RPMI8226 (cell line): ENCODE measurements around the gene ZDHHC9.

Experiments used
- DNase-seq: peaks from one replicate; pipeline ENCODE4 v3.0.0-alpha.2; 2015

ZDHHC9 gene

DNA sequence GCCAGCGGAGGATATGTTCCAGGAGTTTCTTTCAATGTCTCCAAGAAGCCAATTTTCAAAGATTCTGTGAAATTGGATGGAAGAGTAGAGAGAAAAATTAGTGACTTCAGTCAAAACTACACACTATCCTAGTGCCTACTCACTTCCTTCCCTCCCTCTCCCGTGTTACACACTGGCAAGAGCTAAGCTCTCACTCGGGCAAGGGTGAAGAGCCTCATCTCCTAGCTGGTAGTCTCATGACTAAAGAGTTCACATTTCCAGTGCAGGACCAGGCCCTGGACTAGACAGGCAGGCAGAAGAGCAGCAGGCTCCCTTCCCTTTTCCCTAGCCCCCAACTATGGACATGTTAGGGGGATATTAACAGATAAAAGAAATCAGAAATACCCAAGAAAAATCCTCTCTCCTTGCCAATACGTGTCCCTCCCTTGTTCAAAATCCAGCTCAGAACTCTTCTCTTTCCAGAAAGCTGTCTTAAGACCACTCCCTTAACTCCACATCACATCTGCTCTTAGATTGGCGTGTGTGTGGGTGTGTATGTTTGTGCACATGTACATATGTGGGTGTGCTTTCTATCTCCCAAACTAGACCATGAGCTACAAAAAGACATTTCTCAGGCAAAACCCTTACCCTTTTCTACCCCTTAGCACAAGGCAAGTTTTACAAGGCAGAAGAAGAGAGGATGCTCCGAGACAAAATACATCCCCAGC is 29.9 kb downstream of the ZDHHC9 start:
- no peak for DNase-seq

DNA sequence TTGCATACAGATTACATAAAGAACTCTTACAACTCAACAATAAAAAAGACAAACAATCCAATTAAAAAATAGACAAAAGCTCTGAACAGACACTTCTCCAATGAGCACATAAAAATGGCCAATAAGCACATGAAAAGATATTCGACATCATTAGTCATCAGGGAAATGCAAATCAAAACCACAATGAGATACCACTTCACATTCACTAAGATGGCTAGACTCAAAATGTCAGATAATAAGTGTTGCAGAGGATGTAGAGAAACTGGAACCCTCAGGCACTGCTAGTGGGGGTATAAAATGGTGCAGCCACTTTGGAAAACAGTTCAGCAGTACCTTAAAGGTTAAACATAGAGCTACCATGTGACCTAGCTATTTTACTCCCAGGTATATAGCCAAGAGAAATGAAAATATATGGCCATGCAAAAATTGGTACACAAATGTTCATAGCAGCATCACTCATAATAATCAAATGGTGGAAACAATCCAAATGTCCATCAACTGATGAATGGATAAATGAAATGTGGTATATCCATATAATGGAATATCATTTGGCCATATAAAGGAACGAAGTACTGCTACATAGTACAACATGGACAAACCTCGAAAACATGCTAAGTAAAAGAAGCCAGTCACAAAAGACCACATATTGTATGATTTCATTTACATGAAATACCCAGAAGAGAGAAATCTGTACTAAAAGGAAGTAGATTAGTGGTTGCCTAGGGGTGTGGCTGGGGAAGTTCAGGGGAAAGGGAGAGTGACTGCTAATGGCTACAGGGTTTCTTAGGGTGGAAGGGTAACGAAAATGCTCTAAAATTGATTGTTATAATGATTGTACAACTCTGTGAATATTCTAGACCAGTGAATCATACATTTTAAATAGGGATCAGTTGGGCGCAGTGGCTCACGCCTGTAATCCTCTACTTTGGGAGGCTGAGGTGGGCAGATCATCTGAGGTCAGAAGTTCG is 34.6 kb downstream of the ZDHHC9 start:
- no peak for DNase-seq

DNA sequence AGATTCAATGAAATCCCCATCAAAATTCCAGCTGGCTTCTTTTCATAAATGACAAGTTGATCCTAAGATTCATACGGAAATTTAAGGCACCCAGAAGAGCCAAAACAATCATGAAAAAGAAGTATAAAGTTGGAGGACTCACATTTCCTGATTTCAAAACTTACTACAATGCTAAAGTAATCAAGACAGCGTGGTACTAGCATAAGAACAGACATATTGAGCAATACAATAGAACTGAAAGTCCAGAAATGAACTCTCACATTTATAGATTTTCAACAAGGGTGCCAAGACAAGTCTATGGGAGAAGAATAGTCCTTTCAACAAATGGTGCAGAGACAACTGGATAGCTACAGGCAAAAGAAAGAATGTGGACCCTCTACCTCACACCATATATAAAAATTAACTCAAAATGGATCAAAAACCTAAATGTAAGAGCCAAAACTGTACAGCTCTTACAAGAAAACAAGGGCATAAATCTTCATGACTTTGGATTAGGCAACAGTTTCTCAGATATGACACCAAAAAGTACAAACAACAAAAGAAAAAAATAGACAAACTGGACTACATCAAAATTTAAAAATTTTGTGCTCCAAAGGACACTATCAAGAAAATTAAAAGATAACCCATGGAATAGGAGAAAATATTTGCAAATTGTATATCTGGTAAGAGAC is 35.4 kb downstream of the ZDHHC9 start:
- no peak for DNase-seq

DNA sequence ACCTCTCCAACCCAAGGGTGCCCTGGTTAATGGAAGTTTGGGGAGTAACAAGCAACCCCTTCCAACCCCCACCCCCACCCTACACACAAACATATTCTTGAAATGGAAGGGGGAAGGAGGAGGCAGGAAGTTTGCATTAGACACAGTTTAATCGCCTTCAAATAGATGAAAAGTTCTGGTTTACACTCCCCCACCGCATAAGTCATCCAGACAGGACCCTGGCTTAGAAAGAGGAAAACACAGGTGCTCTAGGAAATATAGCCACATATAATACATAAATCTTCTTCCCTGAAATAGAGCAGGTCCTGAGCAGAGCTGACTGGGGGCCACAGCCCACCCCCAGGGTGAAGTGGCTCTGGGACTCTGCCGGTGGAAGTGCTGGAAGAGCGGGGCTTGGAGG is 38.9 kb downstream of the ZDHHC9 start:
- DNase-seq, result no peak

DNA sequence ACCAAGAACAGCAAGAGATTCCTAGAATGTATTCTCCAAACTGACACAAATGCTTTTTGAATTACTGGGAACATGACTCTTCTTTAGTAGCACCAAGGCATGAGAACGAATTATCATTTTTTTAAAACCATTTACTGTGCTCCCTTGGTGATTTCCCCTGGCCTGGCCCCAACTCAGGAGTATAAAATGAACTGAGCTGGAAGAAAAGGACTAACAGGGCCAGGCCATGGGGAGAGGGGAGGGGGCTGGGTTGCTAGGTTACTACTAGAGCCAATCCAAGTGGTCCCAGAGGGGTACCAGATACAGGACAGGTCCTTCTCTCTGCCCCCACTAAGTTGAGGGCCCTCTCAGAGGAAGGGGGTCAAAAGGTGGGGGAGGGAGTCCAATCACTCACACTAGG is 40.8 kb downstream of the ZDHHC9 start:
- DNase-seq, result no peak

DNA sequence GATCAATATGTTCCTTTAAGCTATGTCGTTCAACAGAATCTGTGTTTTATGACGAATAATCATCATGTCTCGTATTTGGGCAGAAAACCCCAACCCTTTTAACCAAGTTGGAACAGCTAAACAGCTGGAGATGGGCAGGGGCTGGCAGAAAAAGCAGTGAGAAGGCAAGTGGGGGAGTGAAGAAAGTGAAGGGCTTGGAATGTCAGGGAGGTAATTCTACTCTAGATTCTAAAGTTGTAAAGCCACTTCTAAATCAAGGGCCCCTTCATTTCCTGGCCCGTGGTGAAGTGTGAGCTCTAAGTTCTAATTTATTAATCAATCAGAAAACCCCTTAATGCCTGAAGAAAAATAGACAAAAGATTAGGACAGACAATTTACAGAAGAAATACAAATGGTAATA is 43.5 kb downstream of the ZDHHC9 start:
- no peak for DNase-seq

DNA sequence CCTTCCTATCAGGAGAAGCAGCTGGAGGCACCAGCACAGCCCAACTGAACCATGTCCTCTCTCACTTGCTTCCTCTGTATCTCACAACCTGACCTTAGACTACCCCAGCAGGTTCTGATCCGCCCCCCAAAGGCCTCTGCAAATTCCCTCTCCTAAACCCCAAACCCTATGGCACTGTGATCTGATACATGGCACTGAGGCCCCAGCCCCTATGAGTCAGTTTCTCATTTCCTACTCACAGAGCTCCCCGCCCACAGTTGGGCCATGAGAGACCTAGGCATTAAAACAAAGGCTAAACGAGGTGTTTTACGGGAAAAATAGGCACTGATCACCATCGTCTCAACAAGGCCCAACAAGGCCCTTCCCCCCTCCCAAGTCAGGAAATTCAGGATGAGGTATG is 44.8 kb downstream of the ZDHHC9 start:
- DNase-seq, result no peak

DNA sequence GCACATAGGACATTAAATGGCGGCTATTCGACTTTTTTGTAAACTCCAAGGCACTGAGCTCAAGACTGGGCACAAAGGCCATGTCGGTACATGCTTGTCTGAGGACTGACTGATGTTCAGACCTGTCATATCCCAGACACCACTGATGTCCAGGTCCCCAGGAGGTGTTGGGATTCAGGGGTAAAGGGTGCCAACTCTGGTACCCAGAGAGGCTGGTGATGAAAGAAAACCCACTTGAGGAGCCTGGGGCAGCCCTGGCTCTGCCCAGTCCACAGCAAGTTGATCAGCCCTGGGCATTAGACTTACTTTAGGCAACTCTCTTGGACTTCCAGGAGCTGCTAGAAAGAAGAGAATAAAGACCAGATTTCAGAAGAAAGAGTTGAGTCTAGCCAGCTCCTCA is 45.2 kb downstream of the ZDHHC9 start:
- no peak for DNase-seq

DNA sequence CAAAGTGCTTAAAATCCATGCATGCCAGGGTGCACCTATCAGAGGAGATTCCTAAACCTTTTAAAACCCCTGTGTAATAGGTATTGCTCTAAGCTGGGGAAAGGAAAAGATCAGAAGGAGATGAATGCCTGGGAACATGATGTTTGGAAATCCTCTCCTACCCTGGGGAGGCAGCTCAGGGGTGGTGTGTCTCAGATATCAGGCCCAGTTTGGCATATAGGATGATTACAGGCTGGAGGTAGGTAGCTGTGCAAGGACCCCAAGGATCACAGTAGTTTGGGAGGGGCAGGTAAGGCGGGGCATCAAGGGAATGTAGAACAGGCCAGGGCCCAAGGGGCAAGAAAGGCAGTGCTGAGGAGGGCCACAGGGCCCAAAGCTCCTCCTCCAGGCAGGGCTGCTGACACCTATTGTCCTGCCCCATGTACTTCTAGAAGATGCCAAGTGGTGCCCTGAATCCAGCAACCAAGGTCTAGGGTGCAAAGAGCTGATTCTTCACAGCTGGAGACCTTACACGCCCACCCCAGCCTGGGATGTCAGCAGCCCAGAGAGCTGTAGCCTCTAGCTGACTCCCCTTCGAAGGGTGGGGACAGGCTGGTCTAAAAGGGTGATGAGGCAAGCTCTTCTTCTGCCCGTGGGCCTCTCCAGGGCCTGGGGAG is 46.3 kb downstream of the ZDHHC9 start:
- no peak for DNase-seq

DNA sequence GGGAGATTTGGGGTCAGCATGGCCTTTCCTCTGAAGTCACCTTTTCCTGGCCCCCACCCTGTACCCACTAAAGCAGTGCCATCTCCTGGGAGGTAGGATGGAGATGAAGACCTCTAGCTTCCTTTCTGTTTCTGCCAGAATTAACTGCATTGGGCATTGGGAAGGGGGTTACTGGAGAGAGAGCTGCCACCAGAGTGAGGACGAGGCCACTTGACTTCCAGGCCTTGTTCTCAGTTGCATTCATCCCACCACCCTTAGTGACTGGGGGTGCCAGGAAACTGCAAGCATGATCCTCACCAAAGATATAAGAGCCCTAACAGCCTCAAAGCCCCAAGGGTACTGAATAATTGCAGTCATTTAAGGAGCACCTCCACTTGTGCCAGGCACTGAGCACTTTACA is 48.1 kb downstream of the ZDHHC9 start:
- no peak for DNase-seq

DNA sequence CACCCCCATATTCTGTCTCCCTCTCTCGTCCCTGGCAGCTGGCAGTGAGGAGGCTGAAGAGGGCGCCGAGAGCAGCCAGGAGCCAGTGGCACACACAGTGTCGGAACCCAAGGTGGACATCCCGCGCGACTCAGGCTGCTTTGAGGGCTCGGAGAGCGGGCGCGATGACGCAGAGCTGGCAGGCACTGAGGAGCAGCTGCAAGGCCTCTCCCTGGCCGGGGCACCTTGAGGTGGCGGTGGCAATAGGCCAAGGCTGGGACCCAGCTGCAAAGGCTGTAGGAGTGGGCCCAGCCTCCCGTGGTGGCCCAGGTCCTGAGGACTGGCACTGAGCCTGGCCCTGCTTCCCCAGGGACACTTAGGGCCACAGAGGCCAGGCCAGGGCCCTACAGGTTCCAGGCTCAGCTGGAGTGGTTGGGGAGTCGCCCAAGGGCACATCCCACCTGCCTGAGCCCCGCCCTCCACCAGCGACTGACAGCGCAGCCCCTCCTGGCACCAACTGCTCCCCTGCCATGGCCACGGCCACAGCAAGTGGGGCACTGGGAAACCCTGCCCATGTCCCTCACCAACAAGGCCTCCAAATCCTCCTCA is 50.0 kb downstream of the ZDHHC9 start:
- no peak for DNase-seq

DNA sequence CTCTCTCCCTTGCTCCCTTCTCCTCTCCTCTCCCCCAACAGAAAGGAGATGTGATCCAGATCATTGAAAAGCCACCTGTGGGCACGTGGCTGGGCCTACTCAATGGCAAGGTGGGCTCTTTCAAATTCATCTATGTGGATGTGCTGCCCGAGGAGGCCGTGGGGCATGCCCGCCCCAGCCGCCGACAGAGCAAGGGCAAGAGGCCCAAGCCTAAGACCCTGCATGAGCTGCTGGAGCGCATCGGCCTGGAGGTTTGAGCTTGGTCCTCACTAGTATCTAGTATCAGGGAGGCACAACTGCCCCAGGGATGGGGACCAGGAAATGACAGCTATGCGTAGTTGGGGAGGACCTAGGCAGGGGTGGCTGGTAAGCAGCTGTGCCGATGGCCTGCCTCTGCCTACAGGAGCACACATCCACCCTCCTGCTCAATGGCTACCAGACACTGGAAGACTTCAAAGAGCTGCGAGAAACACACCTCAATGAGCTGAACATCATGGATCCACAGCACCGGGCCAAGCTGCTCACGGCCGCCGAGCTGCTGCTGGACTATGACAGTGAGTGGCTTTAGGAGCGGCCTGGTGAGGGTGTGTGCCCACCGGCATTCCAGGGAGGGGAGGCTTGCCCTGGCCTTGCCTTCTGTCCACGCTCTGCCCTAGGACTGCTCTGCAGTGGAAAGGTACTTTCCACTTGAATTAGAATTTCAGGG is 50.9 kb downstream of the ZDHHC9 start:
- DNase-seq, result no peak

DNA sequence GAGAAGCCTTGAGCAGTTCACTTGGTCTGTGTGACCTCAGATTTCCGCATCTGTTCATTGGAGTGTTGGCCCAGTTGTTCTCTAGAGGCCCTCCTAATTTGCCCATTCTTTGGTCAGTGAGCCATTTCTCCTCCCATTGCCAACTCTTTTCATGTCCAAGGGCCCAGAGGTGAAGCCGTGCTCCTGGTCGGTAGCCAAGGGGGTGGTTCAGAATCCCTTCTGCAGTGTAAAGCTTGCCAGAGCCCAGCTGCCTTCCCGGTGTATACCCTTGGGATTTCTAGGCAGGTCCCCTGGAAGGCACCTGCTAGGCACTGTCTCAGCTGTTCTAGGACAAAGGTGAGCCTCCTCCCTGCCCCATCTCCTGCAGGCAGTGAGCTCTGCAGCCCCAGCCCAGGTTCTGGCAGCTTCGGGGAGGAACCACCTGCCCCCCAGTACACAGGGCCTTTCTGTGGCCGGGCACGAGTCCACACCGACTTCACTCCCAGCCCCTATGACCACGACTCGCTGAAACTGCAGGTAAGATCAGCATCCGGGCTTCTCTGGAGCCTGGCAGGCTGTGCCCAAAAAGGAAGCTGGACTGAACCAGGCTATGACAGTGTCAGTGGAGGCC is 51.6 kb downstream of the ZDHHC9 start:
- DNase-seq, result no peak

DNA sequence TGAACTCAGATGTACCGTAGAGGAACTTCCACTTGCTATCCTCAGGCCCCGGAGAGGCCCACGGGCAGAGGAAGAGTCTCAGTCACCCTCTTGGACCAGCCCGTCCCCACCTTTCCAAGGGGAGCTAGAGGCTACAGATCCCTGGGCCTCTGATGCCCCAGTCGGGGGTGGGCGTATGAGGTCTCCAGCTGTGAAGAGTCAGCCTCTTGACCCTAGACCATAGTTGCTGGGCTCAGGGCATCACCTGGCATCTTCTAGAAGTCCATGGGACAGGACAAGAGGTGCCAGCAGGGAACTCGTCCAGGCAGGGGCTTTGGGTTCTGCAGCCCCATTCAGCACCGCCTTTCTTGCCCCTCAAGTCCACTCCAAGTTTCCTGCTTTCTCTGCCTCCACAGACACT is 52.4 kb downstream of the ZDHHC9 start:
- DNase-seq, result no peak

DNA sequence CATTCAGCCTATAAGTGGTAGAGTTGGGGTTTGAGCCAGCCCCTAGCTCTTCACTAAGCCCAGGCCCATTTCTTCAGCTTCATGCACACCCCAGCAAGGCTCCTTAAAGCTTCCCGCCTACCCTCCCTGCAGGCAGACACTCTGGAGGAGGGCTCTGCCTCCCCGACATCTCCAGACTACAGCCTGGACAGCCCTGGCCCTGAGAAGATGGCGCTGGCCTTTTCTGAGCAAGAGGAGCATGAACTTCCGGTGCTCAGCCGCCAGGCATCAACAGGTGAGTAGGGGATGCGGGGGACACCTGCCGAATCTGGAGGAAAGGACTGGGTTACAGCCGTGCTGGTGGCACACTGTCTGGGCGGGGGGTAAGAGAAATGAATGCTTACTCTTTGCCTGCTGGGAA is 52.9 kb downstream of the ZDHHC9 start:
- no peak for DNase-seq

DNA sequence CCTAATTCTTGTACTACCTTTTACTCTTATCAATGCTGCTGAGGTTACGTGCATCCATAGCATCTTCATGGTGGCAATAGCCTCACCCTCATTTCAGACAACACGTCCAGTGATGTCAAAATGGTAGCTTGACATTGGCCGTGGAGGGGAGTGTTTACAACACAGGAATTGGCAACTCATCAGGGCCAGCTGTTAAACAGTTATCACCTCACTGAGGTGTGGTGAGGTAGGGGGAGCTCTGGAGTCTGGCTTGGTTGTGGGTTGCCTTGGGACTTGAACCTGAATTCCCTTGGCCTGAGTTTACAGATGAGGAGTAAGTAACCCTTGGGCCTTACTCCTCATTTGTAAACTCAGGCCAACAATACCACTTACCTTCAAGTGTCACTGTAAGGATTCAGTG is 53.5 kb downstream of the ZDHHC9 start:
- no peak for DNase-seq

DNA sequence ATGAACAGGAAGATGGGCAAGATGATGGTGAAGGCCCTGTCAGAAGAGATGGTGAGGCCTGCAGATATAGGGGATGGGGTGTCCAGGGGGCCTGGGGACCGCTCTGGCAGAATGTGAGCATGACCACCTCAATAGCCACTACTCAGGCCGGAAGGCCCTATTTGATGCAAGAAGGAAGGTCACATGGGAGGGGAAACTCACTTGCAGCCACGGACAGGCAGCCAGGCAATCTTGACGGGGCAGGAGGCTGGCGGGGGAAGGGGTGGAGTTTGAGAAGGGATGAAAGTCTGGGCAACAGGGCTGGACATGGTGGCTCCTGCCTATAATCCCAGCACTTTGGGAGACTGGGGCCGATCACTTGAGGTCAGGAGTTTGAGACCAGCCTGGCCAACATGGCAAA is 55.2 kb downstream of the ZDHHC9 start:
- no peak for DNase-seq

DNA sequence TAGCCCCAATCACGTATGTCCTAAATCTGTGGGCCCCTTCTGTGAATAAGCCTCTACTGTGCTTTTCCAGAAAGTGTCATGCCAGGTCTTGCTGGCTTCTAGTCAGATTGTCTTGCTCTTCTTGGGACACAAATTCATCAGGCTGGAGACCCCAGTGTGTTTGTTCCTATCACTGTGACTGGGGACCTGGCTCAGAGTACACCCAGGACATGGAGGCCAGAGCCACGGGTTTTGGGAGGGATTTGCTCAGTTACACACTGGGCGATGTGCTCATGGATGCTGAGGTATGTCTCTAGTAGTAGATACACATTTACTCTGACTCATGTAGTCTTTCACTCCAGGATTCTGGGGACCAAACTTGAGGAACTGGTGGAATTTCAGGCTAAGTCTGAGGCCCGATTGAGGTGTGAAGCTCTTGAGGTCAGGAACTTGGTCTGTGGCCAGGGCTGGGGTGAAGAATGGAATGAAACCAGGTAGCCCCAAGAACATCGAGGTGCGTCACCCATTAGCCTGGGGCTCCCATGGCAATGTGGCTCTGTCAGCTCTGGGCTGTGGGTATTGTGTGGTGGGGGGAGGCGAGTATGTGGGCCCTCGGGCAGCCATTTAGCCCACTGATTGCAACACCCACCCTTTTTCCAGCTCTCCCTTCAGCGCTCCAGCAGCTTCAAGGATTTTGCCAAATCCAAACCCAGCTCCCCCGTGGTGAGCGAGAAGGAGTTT is 56.2 kb downstream of the ZDHHC9 start:
- no peak for DNase-seq

DNA sequence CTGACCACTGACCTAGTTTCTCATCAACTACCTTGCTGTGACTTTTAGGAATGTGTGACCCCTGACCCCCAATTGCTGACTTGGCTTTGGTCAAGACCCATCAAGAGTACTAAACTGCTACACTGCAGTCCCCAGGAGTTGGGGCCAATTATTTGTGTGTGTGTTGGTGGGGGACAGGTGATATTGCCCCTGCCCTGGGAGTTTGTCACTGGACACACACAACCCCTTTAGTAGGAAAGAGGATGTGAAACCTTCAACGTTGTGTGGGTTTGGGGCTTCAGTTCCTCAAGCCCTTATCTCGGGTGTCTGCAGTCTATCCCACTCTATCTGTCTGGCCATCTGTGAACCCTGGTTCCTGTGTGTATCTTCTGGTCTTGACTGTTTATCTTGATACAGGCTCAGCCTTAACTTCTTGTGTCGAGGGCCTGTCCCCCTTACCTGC is 57.5 kb downstream of the ZDHHC9 start:
- DNase-seq, result peak; percentile 74

DNA sequence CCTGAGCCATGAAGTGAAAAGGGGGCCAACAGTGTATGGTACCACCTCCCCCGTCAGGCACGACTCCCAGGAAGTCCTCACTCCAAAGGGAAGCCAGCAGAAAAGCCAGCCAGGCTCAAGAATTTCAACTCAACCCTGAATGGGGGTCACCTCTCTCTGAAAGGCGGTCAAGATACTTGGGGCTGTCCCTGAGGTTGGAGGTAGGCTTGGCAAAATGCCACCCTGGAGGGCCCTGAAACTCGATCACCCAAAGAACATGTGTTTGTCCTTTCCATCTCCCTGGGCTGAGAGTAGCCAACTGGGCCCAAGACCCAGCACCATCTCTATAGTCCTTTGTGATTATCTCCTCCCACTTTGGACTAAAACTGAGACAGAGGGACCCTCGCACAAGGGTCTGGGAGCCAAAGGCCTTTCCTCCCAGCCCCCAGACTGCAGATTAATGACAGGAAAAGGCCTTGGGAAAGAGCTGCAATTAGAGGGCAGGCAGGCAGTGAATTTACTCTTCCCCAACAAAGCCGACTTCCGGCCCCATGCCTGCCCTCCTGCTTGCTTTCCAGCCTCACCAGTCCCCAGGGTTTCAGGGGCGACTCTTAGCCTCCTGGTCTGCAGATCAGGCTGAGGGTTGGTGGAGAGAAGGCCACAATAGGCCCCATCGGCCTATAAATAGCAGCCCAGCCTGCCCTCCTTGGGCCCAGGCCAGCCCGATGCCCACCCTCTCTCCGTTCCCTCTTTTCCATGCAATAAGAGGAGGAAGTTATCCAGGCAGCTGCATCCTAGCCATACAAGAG is 58.3 kb downstream of the ZDHHC9 start:
- no peak for DNase-seq
